Loucy (cell line): ENCODE measurements around the gene FTO.

Experiments
- H2AFZ ChIP-seq: fragments of 200-600 bp; sonication (generic); 2 replicates; pipeline ENCODE4 v1.6.0; 2016; ENCODE audit warnings: antibody characterized with exemption, mild to moderate bottlenecking, low read length, moderate library complexity
- H3F3A ChIP-seq: fragments of 200-600 bp; 2 replicates; pipeline ENCODE4 v1.6.0; 2016; ENCODE audit warnings: antibody characterized with exemption, low read depth, mild to moderate bottlenecking
- H3K27me3 ChIP-seq: fragments of 200-600 bp; sonication (generic); 2 replicates; pipeline ENCODE4 v1.6.1; 2014; ENCODE audit warnings: low read length, mild to moderate bottlenecking; ENCODE audit not compliant: insufficient read depth, poor library complexity, severe bottlenecking
- H3K36me3 ChIP-seq: fragments of 200-600 bp; sonication (generic); 2 replicates; pipeline ENCODE4 v1.6.1; 2016; ENCODE audit warnings: low read length; ENCODE audit not compliant: insufficient read depth
- H3K4me1 ChIP-seq: fragments of 200-600 bp; sonication (generic); 2 replicates; pipeline ENCODE4 v1.5.1; 2014; ENCODE audit warnings: low read length, mild to moderate bottlenecking; ENCODE audit not compliant: insufficient read depth, poor library complexity, severe bottlenecking
- H3K4me2 ChIP-seq: fragments of 200-600 bp; sonication (generic); 2 replicates; pipeline ENCODE4 v1.6.0; 2014; ENCODE audit warnings: antibody characterized with exemption, low read length, low read depth, mild to moderate bottlenecking; ENCODE audit not compliant: poor library complexity, severe bottlenecking
- H3K4me3 ChIP-seq: fragments of 200-600 bp; sonication (generic); 2 replicates; pipeline ENCODE4 v1.5.1; 2014; ENCODE audit warnings: low read length, mild to moderate bottlenecking, mixed read lengths; ENCODE audit not compliant: poor library complexity, severe bottlenecking
- H3K79me2 ChIP-seq: fragments of 200-600 bp; sonication (generic); 2 replicates; pipeline ENCODE4 v1.6.1; 2014; ENCODE audit warnings: low read length; ENCODE audit not compliant: insufficient read depth
- H3K9ac ChIP-seq: fragments of 200-600 bp; sonication (generic); 2 replicates; pipeline ENCODE4 v1.6.0; 2014; ENCODE audit warnings: mild to moderate bottlenecking, low read depth, low read length, moderate library complexity; ENCODE audit not compliant: poor library complexity, severe bottlenecking
- H3K9me2 ChIP-seq: fragments of 200-600 bp; sonication (generic); replicated peaks from 2 replicates; pipeline ENCODE4 v1.6.1; 2016; ENCODE audit warnings: low read depth, low read length, mixed read lengths
- H3K9me3 ChIP-seq: fragments of 200-600 bp; sonication (generic); 2 replicates; pipeline ENCODE4 v1.6.1; 2014; ENCODE audit warnings: mild to moderate bottlenecking, antibody characterized with exemption, low read length, low read depth; ENCODE audit not compliant: insufficient read depth
- H4K20me1 ChIP-seq: fragments of 200-600 bp; sonication (generic); 2 replicates; pipeline ENCODE4 v1.6.0; 2014; ENCODE audit warnings: antibody characterized with exemption, low read length, mild to moderate bottlenecking; ENCODE audit not compliant: insufficient read depth, poor library complexity, severe bottlenecking
- EZH2phosphoT487 ChIP-seq: fragments of 200-600 bp; IDR thresholded peaks from 2 replicates; pipeline ENCODE4 v1.6.1; 2018; ENCODE audit warnings: antibody characterized with exemption, mild to moderate bottlenecking, moderate library complexity, borderline replicate concordance
- TF ChIP-seq, protein P1 (sequence below): fragments of 200-600 bp; sonication (generic); conservative IDR thresholded peaks from 2 replicates; pipeline ENCODE4 v1.5.1; 2014; ENCODE audit warnings: mild to moderate bottlenecking, antibody characterized with exemption, low read length

FTO gene

DNA sequence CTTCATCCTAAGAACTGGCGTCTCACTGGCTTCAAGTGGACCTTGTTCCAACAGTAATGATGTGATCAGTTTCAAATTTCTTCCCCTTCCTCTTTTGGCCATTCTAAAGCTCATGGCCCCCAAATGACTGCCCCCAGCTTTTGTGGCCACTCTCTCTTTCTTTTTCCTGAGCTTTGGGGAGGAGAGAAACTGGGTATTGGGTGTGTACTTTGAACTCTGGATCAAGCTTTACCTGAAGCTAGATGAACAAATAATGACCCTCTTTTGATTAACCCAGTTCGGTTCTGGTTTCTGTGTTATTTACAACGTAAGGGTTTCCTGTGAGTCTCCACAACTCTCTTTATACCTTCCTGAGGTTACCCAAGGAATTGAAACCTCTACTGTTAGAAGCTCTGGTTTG is 132.7 kb downstream of the FTO start:
- Histone ChIP-seq H3K79me2 (0 out of 2 replicates have a peak, but pooled peaks cover 7% of the 10 kb centered on the region), H3K4me2 (no peak overlapping the region), H3F3A (no peaks in the 10 kb centered on the region), H3K27me3 (no peaks in the 10 kb centered on the region), H3K9ac (no peak overlapping the region), H2AFZ (no peak overlapping the region), H3K36me3 (peaks cover 8% of the 10 kb centered on the region), H3K4me3 (no peak overlapping the region), H3K9me3 (no peaks in the 10 kb centered on the region), H3K9me2 (no peaks in the 10 kb centered on the region), H3K4me1 (peaks cover 6% of the 10 kb centered on the region), H4K20me1 (no peaks in the 10 kb centered on the region)
- TF ChIP-seq, protein P1, sequence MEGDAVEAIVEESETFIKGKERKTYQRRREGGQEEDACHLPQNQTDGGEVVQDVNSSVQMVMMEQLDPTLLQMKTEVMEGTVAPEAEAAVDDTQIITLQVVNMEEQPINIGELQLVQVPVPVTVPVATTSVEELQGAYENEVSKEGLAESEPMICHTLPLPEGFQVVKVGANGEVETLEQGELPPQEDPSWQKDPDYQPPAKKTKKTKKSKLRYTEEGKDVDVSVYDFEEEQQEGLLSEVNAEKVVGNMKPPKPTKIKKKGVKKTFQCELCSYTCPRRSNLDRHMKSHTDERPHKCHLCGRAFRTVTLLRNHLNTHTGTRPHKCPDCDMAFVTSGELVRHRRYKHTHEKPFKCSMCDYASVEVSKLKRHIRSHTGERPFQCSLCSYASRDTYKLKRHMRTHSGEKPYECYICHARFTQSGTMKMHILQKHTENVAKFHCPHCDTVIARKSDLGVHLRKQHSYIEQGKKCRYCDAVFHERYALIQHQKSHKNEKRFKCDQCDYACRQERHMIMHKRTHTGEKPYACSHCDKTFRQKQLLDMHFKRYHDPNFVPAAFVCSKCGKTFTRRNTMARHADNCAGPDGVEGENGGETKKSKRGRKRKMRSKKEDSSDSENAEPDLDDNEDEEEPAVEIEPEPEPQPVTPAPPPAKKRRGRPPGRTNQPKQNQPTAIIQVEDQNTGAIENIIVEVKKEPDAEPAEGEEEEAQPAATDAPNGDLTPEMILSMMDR, result no peak
- TF ChIP-seq EZH2phosphoT487, result no peak

DNA sequence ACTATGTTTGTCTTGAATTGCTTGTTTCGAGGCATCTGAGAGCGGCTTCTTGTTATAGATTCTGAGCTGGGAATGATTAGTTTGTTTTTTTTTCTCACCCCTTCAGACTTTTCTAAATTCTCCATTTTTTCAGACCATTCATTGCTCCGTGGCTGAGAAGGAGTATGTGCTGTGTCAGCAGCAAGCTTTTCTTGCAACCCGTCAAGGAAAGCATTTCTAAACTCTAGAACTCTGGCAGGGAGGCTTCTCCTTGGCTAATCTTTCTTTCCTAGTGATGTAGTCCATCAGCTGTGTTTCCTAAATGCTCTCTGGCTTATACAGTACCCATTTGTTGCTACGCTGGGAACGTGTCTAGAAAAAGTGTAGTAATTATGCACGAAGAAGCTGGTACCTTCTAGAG is 133.5 kb downstream of the FTO start:
- Histone ChIP-seq H2AFZ (no peak overlapping the region), H4K20me1 (no peaks in the 10 kb centered on the region), H3K9ac (no peak overlapping the region), H3K4me2 (no peak overlapping the region), H3F3A (no peaks in the 10 kb centered on the region), H3K4me1 (peaks cover 6% of the 10 kb centered on the region), H3K79me2 (0 out of 2 replicates have a peak, but pooled peaks cover 7% of the 10 kb centered on the region), H3K9me3 (no peaks in the 10 kb centered on the region), H3K9me2 (no peaks in the 10 kb centered on the region), H3K36me3 (peaks cover 8% of the 10 kb centered on the region), H3K27me3 (no peaks in the 10 kb centered on the region), H3K4me3 (no peak overlapping the region)
- TF ChIP-seq EZH2phosphoT487, result no peak
- TF ChIP-seq, protein P1, result no peak

DNA sequence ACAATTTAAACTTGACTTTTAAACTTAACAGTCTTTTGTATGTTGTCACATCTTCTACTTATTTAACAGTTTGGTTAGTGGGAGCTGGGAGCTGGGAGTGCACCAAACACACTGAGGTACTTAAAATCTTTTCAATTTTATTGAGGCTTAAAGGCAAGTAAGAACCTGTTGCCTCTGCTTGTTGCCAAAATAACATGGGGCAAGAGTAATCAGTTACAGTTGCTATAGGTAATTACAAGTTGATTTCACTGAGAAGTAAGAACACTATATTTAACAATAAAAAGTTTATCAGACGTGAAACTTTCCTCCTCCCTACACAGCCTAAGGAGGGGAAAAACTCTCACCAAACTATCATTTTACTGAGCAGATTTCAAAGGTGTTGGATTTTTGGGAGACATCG is 135.2 kb downstream of the FTO start:
- Histone ChIP-seq H3K4me1 (peaks cover 6% of the 10 kb centered on the region), H3K9ac (peak overlapping the region; percentile 2), H3F3A (no peaks in the 10 kb centered on the region), H3K36me3 (no peaks in the 10 kb centered on the region), H3K9me3 (no peaks in the 10 kb centered on the region), H2AFZ (no peak overlapping the region), H3K79me2 (0 out of 2 replicates have a peak, but pooled peaks cover 7% of the 10 kb centered on the region), H3K27me3 (no peaks in the 10 kb centered on the region), H3K4me3 (no peak overlapping the region), H3K4me2 (no peak overlapping the region), H4K20me1 (no peaks in the 10 kb centered on the region), H3K9me2 (no peaks in the 10 kb centered on the region)
- no peak for TF ChIP-seq EZH2phosphoT487
- TF ChIP-seq, protein P1, result no peak
